ENCODE data around the gene C2orf76. TPM values are rescaled to one million over a fixed set of nuclear protein-coding genes. Genes with fewer than 3 reads are reported as not detected.
"Not testable (repeated sequence)": the region's sequence is repeated elsewhere in the genome, so short reads cannot be mapped to it uniquely, and the experiment has no call there.

The C2orf76 gene
- total and polyA plus RNA-seq, 2 experiments from 2014 or later, result 3.0 to 26.2 TPM

- no peaks in the 10 kb centered on the region for H3K9me2 ChIP-seq (ENCODE audit: insufficient read depth)
- DNase-seq, result no peak
- H3K9ac ChIP-seq, result no peak overlapping the region
- no peaks in the 10 kb centered on the region for H3K79me2 ChIP-seq (ENCODE audit: insufficient read depth)
- no peak for TF ChIP-seq EZH2phosphoT487 (IDR thresholded peaks at IDR 0.05; ENCODE audit: insufficient read depth, low read depth)
- TF ChIP-seq EZH2 (IDR thresholded peaks at IDR 0.05; ENCODE audit: insufficient read depth, poor library complexity, severe bottlenecking), result no peak
- H3K27me3 ChIP-seq (replicated peaks; ENCODE audit: insufficient read depth), result no peaks in the 10 kb centered on the region
- no peak overlapping the region for H3K4me2 ChIP-seq (ENCODE audit: unreplicated experiment)
- in situ Hi-C loops (cut with MboI), result loop anchor here (10.0 kb wide), 1 partner anchor 395 kb away; no protein-coding TSS in a partner anchor
- H4K20me1 ChIP-seq (ENCODE audit: insufficient read depth), result no peaks in the 10 kb centered on the region
- H3K4me3 ChIP-seq, result no peak overlapping the region
- no peaks in the 10 kb centered on the region for H3K9me3 ChIP-seq (ENCODE audit: low read depth)
- H2AFZ ChIP-seq, result no peak overlapping the region
- peaks cover 12% of the 10 kb centered on the region for H3F3A ChIP-seq (ENCODE audit: insufficient read depth)
- H3K36me3 ChIP-seq (ENCODE audit: low read depth), result no peaks in the 10 kb centered on the region
- peaks cover 12% of the 10 kb centered on the region for H3K4me1 ChIP-seq (ENCODE audit: insufficient read depth)
- H3K27ac ChIP-seq, result no peak overlapping the region
- 92 to 94% methylated on average over 6 of the region's 6 CpGs for WGBS, 2 experiments (ENCODE audit: low coverage in 1 of 2, low lambda C conversion rate in 2 of 2, missing lambda C conversion rate in 2 of 2)
Observed at GRCh38 chr2:119279666-119280065, 87.0 kb downstream of the C2orf76 start.

DNA sequence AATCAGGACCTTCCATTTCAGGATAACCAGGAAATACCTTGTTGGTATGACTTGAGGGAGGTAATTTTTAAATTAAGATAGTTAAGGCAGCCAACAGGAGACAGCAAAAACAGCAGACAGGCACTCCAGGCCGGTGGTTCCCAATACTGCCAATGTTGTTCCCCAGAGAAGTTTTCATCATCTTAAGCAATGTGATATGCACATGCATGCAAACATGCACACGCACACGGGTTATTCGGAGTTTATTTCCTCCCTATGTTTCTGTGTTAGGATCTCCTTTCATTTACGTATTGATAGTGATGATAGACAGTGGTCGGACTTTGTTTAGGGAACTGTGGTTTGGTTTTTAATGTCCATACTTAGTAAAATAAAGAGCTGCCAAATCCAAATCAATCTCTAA lies 87.7 kb downstream of the C2orf76 start:
- H3K4me1 ChIP-seq (ENCODE audit: insufficient read depth), result peaks cover 7% of the 10 kb centered on the region
- H3K36me3 ChIP-seq (ENCODE audit: low read depth), result no peaks in the 10 kb centered on the region
- H2AFZ ChIP-seq, result no peak overlapping the region
- no peaks in the 10 kb centered on the region for H4K20me1 ChIP-seq (ENCODE audit: insufficient read depth)
- H3K4me2 ChIP-seq (ENCODE audit: unreplicated experiment), result no peak overlapping the region
- peaks cover 7% of the 10 kb centered on the region; the same call in 1 of the 2 replicates for H3F3A ChIP-seq (ENCODE audit: insufficient read depth)
- 82 to 87% methylated on average over 6 of the region's 6 CpGs for WGBS, 2 experiments (ENCODE audit: low coverage in 1 of 2, low lambda C conversion rate in 2 of 2, missing lambda C conversion rate in 2 of 2)
- no peaks in the 10 kb centered on the region for H3K27me3 ChIP-seq (replicated peaks; ENCODE audit: insufficient read depth)
- H3K4me3 ChIP-seq, result no peak overlapping the region
- TF ChIP-seq EZH2phosphoT487 (IDR thresholded peaks at IDR 0.05; ENCODE audit: insufficient read depth, low read depth), result no peak
- no peaks in the 10 kb centered on the region for H3K79me2 ChIP-seq (ENCODE audit: insufficient read depth)
- no peaks in the 10 kb centered on the region for H3K9me2 ChIP-seq (ENCODE audit: insufficient read depth)
- in situ Hi-C loops (cut with MboI), result no loop called here
- no peaks in the 10 kb centered on the region for H3K9me3 ChIP-seq (ENCODE audit: low read depth)
- no peak for DNase-seq
- no peak overlapping the region for H3K27ac ChIP-seq
- H3K9ac ChIP-seq, result no peak overlapping the region

DNA sequence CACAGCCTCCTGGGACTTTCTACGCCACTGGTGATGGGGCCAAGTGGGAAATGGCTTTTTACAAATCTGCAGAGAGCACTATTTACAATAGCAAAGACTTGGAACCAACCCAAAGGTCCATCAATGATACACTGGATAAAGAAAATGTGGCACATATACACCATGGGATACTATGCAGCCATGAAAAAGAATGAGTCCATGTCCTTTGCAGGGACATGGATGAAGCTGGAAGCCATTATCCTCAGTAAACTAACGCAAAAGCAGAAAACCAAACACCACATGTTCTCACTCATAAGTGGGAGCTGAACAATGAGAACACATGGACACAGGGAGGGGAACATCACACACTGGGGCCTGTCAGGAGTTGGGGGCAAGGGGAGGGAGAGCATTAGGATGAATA lies 88.2 kb downstream of the C2orf76 start:
- 85 to 90% methylated on average over 2 of the region's 2 CpGs for WGBS, 2 experiments (ENCODE audit: low coverage in 1 of 2, low lambda C conversion rate in 2 of 2, missing lambda C conversion rate in 2 of 2)
- H3K36me3 ChIP-seq (ENCODE audit: low read depth); H3K9ac ChIP-seq; H3K27me3 ChIP-seq (replicated peaks; ENCODE audit: insufficient read depth); H3K9me2 ChIP-seq (ENCODE audit: insufficient read depth); H4K20me1 ChIP-seq (ENCODE audit: insufficient read depth); H3K4me1 ChIP-seq (ENCODE audit: insufficient read depth); H3K4me2 ChIP-seq (ENCODE audit: unreplicated experiment); H3K4me3 ChIP-seq; DNase-seq; H3K9me3 ChIP-seq (ENCODE audit: low read depth); H2AFZ ChIP-seq; in situ Hi-C loops (cut with MboI); H3K79me2 ChIP-seq (ENCODE audit: insufficient read depth); H3K27ac ChIP-seq; H3F3A ChIP-seq (ENCODE audit: insufficient read depth): not testable (repeated sequence)

DNA sequence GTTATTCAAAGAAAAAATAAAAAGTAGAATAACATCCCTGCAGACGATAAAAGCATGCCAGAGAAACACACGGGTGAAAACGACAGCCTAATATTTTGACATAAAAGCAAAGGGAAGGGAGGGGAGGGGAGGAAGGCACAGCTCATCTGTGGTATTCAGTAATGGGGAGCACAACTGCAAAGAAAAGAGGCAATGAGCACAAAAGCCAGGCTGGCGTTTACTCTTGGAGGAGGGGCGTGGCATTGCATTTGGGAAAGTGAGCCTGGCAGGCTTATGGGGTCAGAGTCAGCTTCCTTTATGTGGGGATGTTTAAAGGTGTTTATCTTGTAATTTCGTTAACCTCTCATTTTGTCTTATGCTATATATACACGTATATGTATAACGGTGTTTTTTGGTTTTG lies 89.8 kb downstream of the C2orf76 start:
- TF ChIP-seq EZH2phosphoT487 (IDR thresholded peaks at IDR 0.05; ENCODE audit: insufficient read depth, low read depth) (no peak), EZH2 (IDR thresholded peaks at IDR 0.05; ENCODE audit: insufficient read depth, poor library complexity, severe bottlenecking) (no peak)
- in situ Hi-C loops (cut with MboI), result no loop called here
- no peaks in the 10 kb centered on the region for H3K36me3 ChIP-seq (ENCODE audit: low read depth)
- H3K9me2 ChIP-seq (ENCODE audit: insufficient read depth), result no peaks in the 10 kb centered on the region
- H3K9me3 ChIP-seq (ENCODE audit: low read depth), result no peaks in the 10 kb centered on the region
- 43 to 51% methylated on average over 8 of the region's 8 CpGs for WGBS, 2 experiments (ENCODE audit: low coverage in 1 of 2, low lambda C conversion rate in 2 of 2, missing lambda C conversion rate in 2 of 2)
- no peak overlapping the region for H3K9ac ChIP-seq
- H2AFZ ChIP-seq, result no peak overlapping the region
- no peak overlapping the region for H3K27ac ChIP-seq
- H4K20me1 ChIP-seq (ENCODE audit: insufficient read depth), result no peaks in the 10 kb centered on the region
- H3K4me1 ChIP-seq (ENCODE audit: insufficient read depth), result no peaks in the 10 kb centered on the region
- no peak overlapping the region for H3K4me3 ChIP-seq
- H3K79me2 ChIP-seq (ENCODE audit: insufficient read depth), result no peaks in the 10 kb centered on the region
- DNase-seq, result no peak
- H3K4me2 ChIP-seq (ENCODE audit: unreplicated experiment), result no peak overlapping the region
- H3F3A ChIP-seq (ENCODE audit: insufficient read depth), result no peaks in the 10 kb centered on the region
- H3K27me3 ChIP-seq (replicated peaks; ENCODE audit: insufficient read depth), result no peaks in the 10 kb centered on the region

DNA sequence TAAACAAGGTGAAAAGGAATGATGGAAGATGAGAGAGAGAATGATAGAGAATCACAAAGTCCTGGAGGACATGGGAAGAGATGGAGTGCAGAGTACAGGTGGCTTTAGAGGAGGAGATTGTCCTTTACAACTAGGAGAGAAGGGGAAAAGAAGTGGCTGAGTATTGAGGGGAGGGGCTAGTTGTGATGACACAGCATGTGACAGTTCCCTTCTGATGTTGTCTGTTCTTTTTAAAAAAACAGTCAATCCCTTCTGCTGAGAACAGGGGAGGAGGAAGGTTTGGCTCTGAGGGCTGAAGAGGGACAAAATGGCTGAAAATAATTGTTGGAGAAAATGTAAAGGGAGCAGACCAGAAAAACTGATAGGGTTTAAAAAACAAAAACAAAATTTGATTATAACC lies 99.0 kb downstream of the C2orf76 start:
- no peak overlapping the region for H3K4me3 ChIP-seq
- no peak for DNase-seq
- no peak overlapping the region for H2AFZ ChIP-seq
- no peaks in the 10 kb centered on the region for H3K4me1 ChIP-seq (ENCODE audit: insufficient read depth)
- no peaks in the 10 kb centered on the region for H4K20me1 ChIP-seq (ENCODE audit: insufficient read depth)
- TF ChIP-seq EZH2phosphoT487 (IDR thresholded peaks at IDR 0.05; ENCODE audit: insufficient read depth, low read depth) (no peak), EZH2 (IDR thresholded peaks at IDR 0.05; ENCODE audit: insufficient read depth, poor library complexity, severe bottlenecking) (no peak)
- H3F3A ChIP-seq (ENCODE audit: insufficient read depth), result no peaks in the 10 kb centered on the region
- in situ Hi-C loops (cut with MboI), result no loop called here
- H3K27me3 ChIP-seq (replicated peaks; ENCODE audit: insufficient read depth), result no peaks in the 10 kb centered on the region
- no peaks in the 10 kb centered on the region for H3K9me2 ChIP-seq (ENCODE audit: insufficient read depth)
- H3K9ac ChIP-seq, result no peak overlapping the region
- H3K4me2 ChIP-seq (ENCODE audit: unreplicated experiment), result no peak overlapping the region
- no peaks in the 10 kb centered on the region for H3K36me3 ChIP-seq (ENCODE audit: low read depth)
- no peaks in the 10 kb centered on the region for H3K9me3 ChIP-seq (ENCODE audit: low read depth)
- no peaks in the 10 kb centered on the region for H3K79me2 ChIP-seq (ENCODE audit: insufficient read depth)
- H3K27ac ChIP-seq, result no peak overlapping the region
